MCF 10A (cell line): ENCODE data around the gene KY. TPM values are rescaled to one million over a fixed set of nuclear protein-coding genes. Genes with fewer than 3 reads are reported as not detected.
A peak's percentile ranks its signal among the peaks of the same experiment; 100 is the strongest.

Source experiments
- BruUV-seq: library from RNA; stranded (reverse); fragments of 400-500 nt; replicated peaks from 2 replicates; lab custom pipeline; 2021; lab: Mats Ljungman, UMichigan
- CTCF ChIA-PET: fragments of 300-600 bp; sonication (Branson Sonifier 250); formaldehyde crosslinking; extraction: SDS; loops from one replicate; lab custom pipeline; 2021; ENCODE audit warnings: antibody characterized with exemption, inconsistent platforms; lab: Yijun Ruan, JAX
- POLR2A ChIA-PET: fragments of 300-600, 350-650 bp; sonication (Branson Sonifier 250); formaldehyde crosslinking; extraction: SDS; loops from one replicate; lab custom pipeline; 2020; ENCODE audit warnings: antibody characterized with exemption, inconsistent platforms; lab: Yijun Ruan, JAX
- DNase-seq: peaks from one replicate; pipeline ENCODE4 v3.0.0-alpha.2; 2018; ENCODE audit not compliant: unreplicated experiment
- H3K27ac Mint-ChIP-seq: one replicate; pipeline ENCODE4 v1.8.0; 2022; ENCODE audit warnings: mild to moderate bottlenecking, low read depth, mixed read lengths; ENCODE audit not compliant: unreplicated experiment
- H3K27me3 Mint-ChIP-seq: one replicate; pipeline ENCODE4 v1.8.0; 2022; ENCODE audit warnings: mixed read lengths; ENCODE audit not compliant: insufficient read depth, unreplicated experiment
- H3K36me3 Mint-ChIP-seq: one replicate; pipeline ENCODE4 v1.8.0; 2022; ENCODE audit warnings: mild to moderate bottlenecking, moderate library complexity, mixed read lengths; ENCODE audit not compliant: insufficient read depth, unreplicated experiment
- H3K4me1 Mint-ChIP-seq: one replicate; pipeline ENCODE4 v1.8.0; 2022; ENCODE audit warnings: mixed read lengths; ENCODE audit not compliant: insufficient read depth, unreplicated experiment
- H3K4me3 Mint-ChIP-seq: one replicate; pipeline ENCODE4 v1.8.0; 2022; ENCODE audit warnings: mild to moderate bottlenecking, moderate library complexity, mixed read lengths; ENCODE audit not compliant: unreplicated experiment
- H3K9me3 Mint-ChIP-seq: one replicate; pipeline ENCODE4 v1.8.0; 2022; ENCODE audit warnings: mixed read lengths; ENCODE audit not compliant: unreplicated experiment
- intact Hi-C: fragments of 100-400 bp; cut with micrococcal nuclease; formaldehyde crosslinking; loops from 2 replicates; pipeline ENCODE4 v1.14.1; 2022
- total RNA-seq: library from RNA; stranded (reverse); gene quantifications from 2 replicates; pipeline ENCODE4 v1.2.3, GENCODE V29; 2022
- TF ChIP-seq, protein P1 (sequence below): fragments of 200-600 bp; IDR thresholded peaks from one replicate; pipeline ENCODE4 v1.8.0; 2022; ENCODE audit warnings: antibody characterized with exemption, mild to moderate bottlenecking; ENCODE audit not compliant: unreplicated experiment

The KY gene
- total RNA-seq, 1 experiment from 2014 or later, result not detected

DNA sequence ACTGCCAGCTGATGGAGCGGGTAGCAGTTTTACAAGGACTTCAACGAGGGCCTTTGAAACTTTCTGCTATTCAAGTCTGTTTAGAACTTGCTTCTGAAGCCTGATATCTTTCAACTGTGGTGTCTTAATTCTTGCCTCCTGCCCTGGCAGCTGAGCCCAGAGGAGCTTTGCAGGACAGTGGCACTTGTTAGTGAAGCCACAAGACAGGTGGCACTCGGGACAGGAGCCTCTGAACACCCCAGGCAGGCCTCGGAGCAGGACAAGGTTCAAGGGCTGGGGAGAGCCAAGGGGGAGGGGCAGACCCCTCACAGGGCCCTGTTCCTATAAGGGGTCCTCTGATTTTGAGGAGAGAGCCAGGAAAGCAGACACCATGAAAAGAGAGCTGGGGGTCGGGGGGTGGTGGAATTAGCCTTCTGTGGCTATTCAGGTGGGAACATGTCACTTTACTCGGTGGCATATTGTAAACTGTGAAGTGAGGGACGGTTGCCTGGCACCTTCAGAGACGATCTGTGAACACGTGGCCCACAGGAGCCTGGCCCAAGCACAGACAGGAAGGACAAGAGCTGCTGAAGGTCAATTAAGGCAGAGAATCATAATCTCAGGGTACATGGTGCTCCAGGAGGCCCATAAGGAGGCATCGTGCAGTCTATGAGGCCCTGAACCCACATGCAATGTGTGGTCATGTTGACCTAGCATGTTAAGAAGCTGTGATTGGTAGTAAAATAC lies 30.1 kb upstream of the KY start:
- TF ChIP-seq, protein P1, sequence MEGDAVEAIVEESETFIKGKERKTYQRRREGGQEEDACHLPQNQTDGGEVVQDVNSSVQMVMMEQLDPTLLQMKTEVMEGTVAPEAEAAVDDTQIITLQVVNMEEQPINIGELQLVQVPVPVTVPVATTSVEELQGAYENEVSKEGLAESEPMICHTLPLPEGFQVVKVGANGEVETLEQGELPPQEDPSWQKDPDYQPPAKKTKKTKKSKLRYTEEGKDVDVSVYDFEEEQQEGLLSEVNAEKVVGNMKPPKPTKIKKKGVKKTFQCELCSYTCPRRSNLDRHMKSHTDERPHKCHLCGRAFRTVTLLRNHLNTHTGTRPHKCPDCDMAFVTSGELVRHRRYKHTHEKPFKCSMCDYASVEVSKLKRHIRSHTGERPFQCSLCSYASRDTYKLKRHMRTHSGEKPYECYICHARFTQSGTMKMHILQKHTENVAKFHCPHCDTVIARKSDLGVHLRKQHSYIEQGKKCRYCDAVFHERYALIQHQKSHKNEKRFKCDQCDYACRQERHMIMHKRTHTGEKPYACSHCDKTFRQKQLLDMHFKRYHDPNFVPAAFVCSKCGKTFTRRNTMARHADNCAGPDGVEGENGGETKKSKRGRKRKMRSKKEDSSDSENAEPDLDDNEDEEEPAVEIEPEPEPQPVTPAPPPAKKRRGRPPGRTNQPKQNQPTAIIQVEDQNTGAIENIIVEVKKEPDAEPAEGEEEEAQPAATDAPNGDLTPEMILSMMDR, result no peak
- H3K4me3 Mint-ChIP-seq, result no peak overlapping the region
- no peak for DNase-seq
- CTCF ChIA-PET, result interaction anchor here (0.7 kb wide), 1 partner anchor 69 kb away, joined by 3 read pairs; no protein-coding TSS in a partner anchor
- peaks cover 9% of the 10 kb centered on the region for H3K9me3 Mint-ChIP-seq
- H3K27me3 Mint-ChIP-seq, result peaks cover 14% of the 10 kb centered on the region
- POLR2A ChIA-PET, result no interaction called here
- BruUV-seq, result no TSS peak
- H3K4me1 Mint-ChIP-seq, result no peaks in the 10 kb centered on the region
- intact Hi-C loops, result no loop called here
- no peaks in the 10 kb centered on the region for H3K36me3 Mint-ChIP-seq
- no peak overlapping the region for H3K27ac Mint-ChIP-seq

- BruUV-seq, result no TSS peak
- CTCF ChIA-PET, result interaction anchor here (0.8 kb wide), 1 partner anchor 77 kb away, joined by 3 read pairs; no protein-coding TSS in a partner anchor
- H3K27me3 Mint-ChIP-seq, result peaks cover 25% of the 10 kb centered on the region
- intact Hi-C loops, result no loop called here
- POLR2A ChIA-PET, result no interaction called here
- no peak for DNase-seq
- TF ChIP-seq, protein P1, result no peak
- H3K9me3 Mint-ChIP-seq, result peaks cover 19% of the 10 kb centered on the region
- H3K4me3 Mint-ChIP-seq, result no peak overlapping the region
- H3K27ac Mint-ChIP-seq, result no peak overlapping the region
- no peaks in the 10 kb centered on the region for H3K4me1 Mint-ChIP-seq
- no peaks in the 10 kb centered on the region for H3K36me3 Mint-ChIP-seq
Measured at GRCh38 chr3:134677987-134678308, 27.1 kb upstream of the KY start.

DNA sequence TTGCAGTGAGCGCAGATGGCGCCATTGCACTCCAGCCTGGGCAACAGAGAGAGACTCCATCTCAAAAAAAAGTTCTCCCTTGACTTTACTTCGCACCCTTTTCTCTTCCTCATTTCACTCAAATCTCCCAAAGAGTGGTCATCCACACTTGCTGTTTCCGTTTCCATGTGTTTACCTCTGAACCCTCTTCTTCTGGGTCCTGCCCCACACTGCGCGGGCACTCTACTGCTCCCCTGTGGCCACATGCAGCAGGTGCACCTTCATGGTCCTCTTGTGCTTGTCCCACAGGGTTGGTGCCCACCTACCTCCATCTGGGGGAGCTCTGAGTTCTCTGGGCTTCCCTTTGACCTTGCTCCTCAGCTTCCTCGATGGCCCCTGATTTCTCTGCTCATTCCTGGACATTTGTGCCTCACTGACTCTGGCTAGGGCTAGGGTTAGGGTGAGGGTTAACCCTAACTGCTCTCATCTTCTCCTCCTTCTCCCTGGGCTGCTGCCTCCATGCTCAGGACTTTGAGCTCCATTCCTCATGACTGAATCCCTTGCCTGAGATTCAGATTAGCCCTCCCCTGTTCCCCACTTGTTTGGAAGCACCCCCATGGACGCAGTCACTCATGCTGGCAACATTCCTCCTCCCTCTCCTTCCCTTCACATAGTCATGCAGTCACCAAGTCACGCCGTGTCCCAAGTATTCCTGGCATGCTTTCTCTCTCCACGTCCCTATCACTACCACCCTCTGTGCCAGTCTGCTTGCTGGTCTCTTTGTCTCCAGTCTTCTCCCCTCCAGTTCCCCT lies 26.6 kb upstream of the KY start:
- intact Hi-C loops, result no loop called here
- Mint-ChIP-seq H3K4me1 (no peaks in the 10 kb centered on the region), H3K27me3 (peaks cover 31% of the 10 kb centered on the region), H3K4me3 (no peak overlapping the region), H3K9me3 (peaks cover 25% of the 10 kb centered on the region), H3K27ac (no peak overlapping the region), H3K36me3 (no peaks in the 10 kb centered on the region)
- TF ChIP-seq, protein P1, result no peak
- ChIA-PET CTCF (interaction anchor here (0.8 kb wide), 1 partner anchor 77 kb away, joined by 3 read pairs; no protein-coding TSS in a partner anchor), POLR2A (no interaction called here)
- no TSS peak for BruUV-seq
- peak; percentile 13 for DNase-seq

- TF ChIP-seq, protein P1, result no peak
- DNase-seq, result no peak
- Mint-ChIP-seq H3K4me3 (no peak overlapping the region), H3K4me1 (no peaks in the 10 kb centered on the region), H3K27me3 (peaks cover 41% of the 10 kb centered on the region), H3K36me3 (no peaks in the 10 kb centered on the region), H3K9me3 (peaks cover 27% of the 10 kb centered on the region), H3K27ac (no peak overlapping the region)
- ChIA-PET POLR2A (no interaction called here), CTCF (no interaction called here)
- intact Hi-C loops, result no loop called here
- no TSS peak for BruUV-seq
Measured at GRCh38 chr3:134675726-134676256, 25.0 kb upstream of the KY start.
